GM12874 (cell line): Measurements from ENCODE around the gene RGS12.

Experiments
- TF ChIP-seq, protein P1 (sequence below): IDR thresholded peaks from 2 replicates; pipeline ENCODE4 v1.5.1; 2011; ENCODE audit warnings: low read depth, mild to moderate bottlenecking, control low read depth, low read length, moderate library complexity; ENCODE audit not compliant: insufficient read depth

RGS12 gene

DNA sequence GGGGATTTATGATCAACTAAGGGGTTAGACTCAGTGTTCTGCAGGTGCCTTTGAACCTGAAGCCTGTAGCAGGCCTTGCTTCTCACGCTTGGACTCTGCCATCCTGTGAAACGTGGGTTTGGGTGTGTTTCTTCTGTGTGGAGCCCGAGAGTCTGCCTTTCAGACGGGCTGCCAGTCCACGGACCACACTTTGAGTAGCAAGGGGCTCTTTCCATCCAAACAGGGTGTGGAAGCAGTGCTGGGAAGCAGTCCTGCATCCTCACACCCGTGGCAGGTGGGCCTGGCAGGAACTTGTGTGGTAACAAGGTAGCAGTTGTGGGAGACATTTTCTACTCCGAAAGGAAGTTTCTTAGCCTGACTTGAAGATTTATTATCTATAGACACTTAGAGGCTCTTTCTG lies 22.7 kb downstream of the RGS12 start:
- TF ChIP-seq, protein P1, sequence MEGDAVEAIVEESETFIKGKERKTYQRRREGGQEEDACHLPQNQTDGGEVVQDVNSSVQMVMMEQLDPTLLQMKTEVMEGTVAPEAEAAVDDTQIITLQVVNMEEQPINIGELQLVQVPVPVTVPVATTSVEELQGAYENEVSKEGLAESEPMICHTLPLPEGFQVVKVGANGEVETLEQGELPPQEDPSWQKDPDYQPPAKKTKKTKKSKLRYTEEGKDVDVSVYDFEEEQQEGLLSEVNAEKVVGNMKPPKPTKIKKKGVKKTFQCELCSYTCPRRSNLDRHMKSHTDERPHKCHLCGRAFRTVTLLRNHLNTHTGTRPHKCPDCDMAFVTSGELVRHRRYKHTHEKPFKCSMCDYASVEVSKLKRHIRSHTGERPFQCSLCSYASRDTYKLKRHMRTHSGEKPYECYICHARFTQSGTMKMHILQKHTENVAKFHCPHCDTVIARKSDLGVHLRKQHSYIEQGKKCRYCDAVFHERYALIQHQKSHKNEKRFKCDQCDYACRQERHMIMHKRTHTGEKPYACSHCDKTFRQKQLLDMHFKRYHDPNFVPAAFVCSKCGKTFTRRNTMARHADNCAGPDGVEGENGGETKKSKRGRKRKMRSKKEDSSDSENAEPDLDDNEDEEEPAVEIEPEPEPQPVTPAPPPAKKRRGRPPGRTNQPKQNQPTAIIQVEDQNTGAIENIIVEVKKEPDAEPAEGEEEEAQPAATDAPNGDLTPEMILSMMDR = no peak

DNA sequence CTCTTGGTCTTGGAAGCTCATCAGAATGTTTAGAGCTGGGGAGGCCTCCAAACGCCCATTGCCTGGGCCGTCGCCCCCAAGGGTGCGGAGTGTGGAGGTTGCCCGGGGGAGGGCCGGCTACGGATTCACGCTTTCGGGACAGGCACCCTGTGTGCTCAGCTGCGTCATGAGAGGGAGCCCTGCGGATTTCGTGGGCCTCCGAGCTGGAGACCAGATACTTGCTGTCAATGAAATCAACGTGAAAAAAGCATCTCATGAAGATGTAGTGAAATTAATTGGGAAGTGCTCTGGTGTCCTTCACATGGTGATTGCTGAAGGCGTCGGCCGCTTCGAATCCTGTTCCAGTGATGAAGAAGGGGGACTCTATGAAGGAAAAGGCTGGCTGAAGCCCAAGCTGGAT lies 23.3 kb downstream of the RGS12 start:
- TF ChIP-seq, protein P1 = no peak

DNA sequence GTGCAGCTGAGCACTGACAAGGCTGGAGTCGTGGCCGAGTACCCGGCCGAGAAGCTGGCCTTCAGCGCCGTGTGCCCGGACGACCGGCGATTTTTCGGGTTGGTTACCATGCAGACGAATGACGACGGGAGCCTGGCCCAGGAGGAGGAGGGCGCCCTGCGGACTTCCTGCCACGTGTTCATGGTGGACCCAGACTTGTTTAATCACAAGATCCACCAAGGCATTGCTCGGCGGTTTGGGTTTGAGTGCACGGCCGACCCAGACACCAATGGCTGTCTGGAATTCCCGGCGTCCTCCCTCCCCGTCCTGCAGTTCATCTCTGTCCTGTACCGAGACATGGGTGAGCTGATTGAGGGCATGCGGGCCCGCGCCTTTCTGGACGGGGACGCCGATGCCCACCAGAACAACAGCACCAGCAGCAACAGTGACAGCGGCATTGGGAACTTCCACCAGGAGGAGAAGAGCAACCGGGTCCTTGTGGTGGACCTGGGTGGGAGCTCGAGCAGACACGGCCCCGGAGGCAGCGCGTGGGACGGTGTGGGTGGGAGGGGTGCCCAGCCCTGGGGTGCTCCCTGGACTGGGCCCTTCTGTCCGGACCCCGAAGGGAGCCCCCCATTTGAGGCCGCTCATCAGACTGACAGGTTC lies 24.3 kb downstream of the RGS12 start:
- TF ChIP-seq, protein P1 = no peak

DNA sequence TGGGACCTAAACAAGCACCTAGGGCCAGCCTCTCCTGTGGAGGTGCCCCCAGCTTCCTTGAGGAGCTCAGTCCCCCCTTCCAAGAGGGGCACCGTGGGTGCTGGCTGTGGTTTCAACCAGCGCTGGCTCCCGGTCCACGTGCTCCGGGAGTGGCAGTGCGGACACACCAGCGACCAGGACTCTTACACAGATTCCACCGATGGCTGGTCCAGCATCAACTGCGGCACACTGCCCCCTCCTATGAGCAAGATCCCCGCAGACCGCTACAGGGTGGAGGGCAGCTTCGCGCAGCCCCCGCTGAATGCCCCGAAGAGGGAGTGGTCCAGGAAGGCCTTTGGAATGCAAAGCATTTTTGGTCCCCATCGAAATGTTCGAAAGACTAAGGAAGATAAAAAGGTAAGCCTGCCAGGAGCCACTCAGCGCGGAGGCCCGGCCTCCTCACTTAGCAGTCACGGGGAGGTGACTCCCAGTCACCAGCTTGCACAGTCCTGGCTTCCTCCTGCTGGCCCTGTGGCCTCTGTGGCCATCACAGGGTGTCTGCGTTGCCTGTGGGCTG lies 24.9 kb downstream of the RGS12 start:
- TF ChIP-seq, protein P1 = no peak

DNA sequence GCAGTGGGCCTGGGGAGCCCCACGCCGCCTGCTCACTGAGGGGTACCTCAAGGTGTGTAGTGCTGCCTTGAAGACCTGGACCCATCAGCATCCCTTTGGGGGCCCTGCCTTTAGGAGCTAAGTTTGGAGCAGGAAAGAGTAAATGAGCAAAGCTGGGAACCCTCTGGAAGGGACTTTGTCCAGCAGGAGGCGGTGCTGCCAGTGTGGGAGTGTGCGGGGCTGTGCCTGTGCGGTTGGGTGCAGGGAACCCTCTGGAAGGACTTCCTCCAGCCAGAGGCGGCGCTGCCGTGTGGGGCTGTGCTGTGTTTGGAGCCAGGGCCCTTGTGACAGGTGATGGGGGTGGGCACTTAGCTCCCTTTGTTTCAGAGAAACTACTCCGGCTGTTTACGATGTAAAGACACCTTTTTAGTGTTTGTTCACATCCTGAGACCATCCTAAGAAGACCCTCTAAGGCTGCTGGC lies 25.8 kb downstream of the RGS12 start:
- TF ChIP-seq, protein P1 = 0 out of 2 replicates have a peak, but pooled peaks have one; percentile 9

DNA sequence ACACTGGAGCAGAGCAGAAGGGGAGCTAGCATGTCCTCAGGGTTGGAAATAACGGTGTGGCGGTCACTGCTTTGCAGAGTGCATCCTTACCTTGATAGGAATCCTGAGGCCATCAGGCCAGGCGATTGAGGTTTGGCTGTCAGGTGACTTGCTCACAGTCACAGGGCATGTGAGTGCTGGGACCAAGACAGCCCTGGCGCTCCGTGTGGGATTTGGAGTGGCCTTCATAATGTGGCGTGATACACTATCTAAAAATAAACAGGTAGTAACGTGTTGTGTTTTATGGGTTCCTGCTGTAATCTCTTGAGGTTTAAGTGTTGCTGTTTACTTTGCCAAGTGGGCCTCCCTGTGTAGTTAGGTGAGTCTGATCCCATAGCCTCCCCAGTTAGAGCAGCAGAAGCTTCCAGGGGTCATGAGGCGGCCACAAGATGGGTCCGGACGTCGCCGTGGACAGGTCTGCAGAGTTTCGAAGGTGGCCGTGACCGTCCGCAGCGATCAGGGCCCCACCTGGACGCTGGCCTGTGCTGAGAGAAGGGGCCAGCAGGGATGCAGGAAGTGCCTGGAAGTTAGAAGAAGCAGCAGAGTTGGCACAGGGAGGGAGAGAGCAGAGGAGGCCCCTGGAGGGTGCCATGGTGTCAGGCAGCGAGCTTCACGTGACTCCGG lies 27.7 kb downstream of the RGS12 start:
- TF ChIP-seq, protein P1 = no peak

DNA sequence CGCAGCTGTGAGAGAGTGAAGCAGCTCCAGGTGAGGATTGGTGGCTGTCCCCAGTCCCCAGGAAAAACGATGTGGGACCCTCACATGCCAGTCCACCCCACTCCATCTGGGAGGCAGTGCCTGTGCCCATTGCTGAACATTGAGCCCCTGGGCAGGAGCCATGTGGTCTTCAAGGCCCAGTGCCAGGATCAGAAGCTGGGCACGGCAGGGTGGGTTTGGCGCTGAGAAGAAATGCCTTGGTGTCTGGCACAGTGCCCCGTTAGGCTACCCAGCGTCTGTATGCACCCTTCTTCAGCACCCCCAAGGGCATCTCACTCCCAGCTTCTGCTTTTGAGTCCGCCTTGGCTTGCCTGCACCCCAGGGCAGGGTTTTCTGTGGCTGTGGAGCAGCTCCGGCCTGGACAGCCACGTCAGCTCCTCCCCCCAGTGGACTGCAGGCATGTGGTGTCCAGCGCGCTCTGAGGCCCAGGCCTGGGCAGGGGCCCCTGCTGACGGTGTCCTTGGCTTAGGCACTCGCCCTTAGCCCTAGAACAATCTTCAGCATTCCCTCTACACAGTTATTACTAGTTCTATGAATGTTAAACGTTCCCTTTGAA lies 28.6 kb downstream of the RGS12 start:
- TF ChIP-seq, protein P1 = no peak
